HepG2 (cell line): Measurements from ENCODE around the gene CEP78. TPM values are rescaled to one million over a fixed set of nuclear protein-coding genes. Genes with fewer than 3 reads are reported as not detected.

ENCODE experiments used
- BCL3 ChIP-seq: sonication (generic); formaldehyde crosslinking; IDR thresholded peaks from 2 replicates; pipeline ENCODE4 v1.5.1; 2020; ENCODE audit warnings: mild to moderate bottlenecking, missing genetic modification reagents, moderate library complexity
- GATAD1 ChIP-seq: IDR thresholded peaks from 2 replicates; pipeline ENCODE4 v1.6.1; 2016; ENCODE audit warnings: missing genetic modification reagents, missing compliant biosample characterization
- GPN1 ChIP-seq: sonication (generic); formaldehyde crosslinking; IDR thresholded peaks from 2 replicates; pipeline ENCODE4 v1.5.1; 2020; ENCODE audit warnings: missing genetic modification reagents, borderline replicate concordance
- HNRNPK ChIP-seq: fragments of 200-400 bp; formaldehyde crosslinking; IDR thresholded peaks from 2 replicates; pipeline ENCODE4 v1.6.1; 2018; ENCODE audit warnings: low read length, low read depth, moderate library complexity, mild to moderate bottlenecking; ENCODE audit not compliant: poor library complexity, severe bottlenecking
- KLF12 ChIP-seq: sonication (generic); formaldehyde crosslinking; IDR thresholded peaks from 2 replicates; pipeline ENCODE4 v1.4.0; 2020; ENCODE audit warnings: missing genetic modification reagents, borderline replicate concordance
- KLF9 ChIP-seq: IDR thresholded peaks from 2 replicates; pipeline ENCODE4 v1.6.1; 2016; ENCODE audit warnings: low read depth
- MEF2D ChIP-seq: sonication (generic); formaldehyde crosslinking; IDR thresholded peaks from 2 replicates; pipeline ENCODE4 v1.5.1; 2020; ENCODE audit warnings: mild to moderate bottlenecking, missing genetic modification reagents
- MEIS2 ChIP-seq: sonication (generic); formaldehyde crosslinking; IDR thresholded peaks from 2 replicates; pipeline ENCODE4 v1.9.0; 2021; ENCODE audit warnings: mild to moderate bottlenecking, missing genetic modification reagents
- MTERF4 ChIP-seq: sonication (generic); formaldehyde crosslinking; IDR thresholded peaks from 2 replicates; pipeline ENCODE4 v1.8.0; 2023; ENCODE audit warnings: mild to moderate bottlenecking, missing genetic modification reagents
- PAWR ChIP-seq: sonication (generic); formaldehyde crosslinking; IDR thresholded peaks from 2 replicates; pipeline ENCODE4 v1.4.0; 2020; ENCODE audit warnings: missing genetic modification reagents, mild to moderate bottlenecking, borderline replicate concordance
- PHB2 ChIP-seq: fragments of 450-650 bp; IDR thresholded peaks from 2 replicates; pipeline ENCODE4 v1.6.1; 2018; ENCODE audit not compliant: partially characterized antibody
- SP4 ChIP-seq: sonication (generic); formaldehyde crosslinking; IDR thresholded peaks from 2 replicates; pipeline ENCODE4 v1.8.1; 2023; ENCODE audit warnings: mild to moderate bottlenecking, missing genetic modification reagents
- TGIF2 ChIP-seq: IDR thresholded peaks from 2 replicates; pipeline ENCODE4 v1.6.1; 2016; ENCODE audit warnings: control low read depth, missing compliant biosample characterization
- ZFP91 ChIP-seq: sonication (generic); formaldehyde crosslinking; IDR thresholded peaks from 2 replicates; pipeline ENCODE4 v1.9.0; 2022; ENCODE audit warnings: missing genetic modification reagents, mild to moderate bottlenecking, borderline replicate concordance
- ZKSCAN1 ChIP-seq: fragments of 150-350 bp; IDR thresholded peaks from 2 replicates; pipeline ENCODE4 v1.6.1; 2014; ENCODE audit warnings: low read length
- ZNF232 ChIP-seq: sonication (generic); formaldehyde crosslinking; IDR thresholded peaks from 2 replicates; pipeline ENCODE4 v1.4.0; 2020; ENCODE audit warnings: missing genetic modification reagents, borderline replicate concordance
- ZNF614 ChIP-seq: IDR thresholded peaks from 2 replicates; pipeline ENCODE4 v1.6.1; 2018; ENCODE audit warnings: missing biosample characterization, missing genetic modification reagents, inconsistent platforms, borderline replicate concordance
- ZNF646 ChIP-seq: sonication (generic); formaldehyde crosslinking; IDR thresholded peaks from 2 replicates; pipeline ENCODE4 v1.9.0; 2021; ENCODE audit warnings: mild to moderate bottlenecking, missing genetic modification reagents
- ZNF891 ChIP-seq: sonication (generic); formaldehyde crosslinking; IDR thresholded peaks from 2 replicates; pipeline ENCODE4 v1.5.0; 2020; ENCODE audit warnings: mild to moderate bottlenecking, missing genetic modification reagents
- polyA plus RNA-seq, 8 experiments: library from polyadenylated mRNA; depleted of rRNA in 3 of 8; stranded (reverse) in 7 of 8; unstranded in 1 of 8; fragments of >200 nt; fragmentation: Illumina TruSeq in 4 of 8; extraction: Trizol in 4 of 8; gene quantifications; 2 replicates each; pipeline versions ENCODE4 v1.2.1 to v1.2.3, GENCODE V29; 2011 to 2016; ENCODE audit warnings: low read depth in 4 of 8, missing spikeins in 1 of 8, mixed read lengths in 1 of 8; ENCODE audit not compliant: insufficient read depth in 1 of 8
- total RNA-seq, 5 experiments: library from RNA; depleted of rRNA; stranded (reverse); fragments of >200 nt; fragmentation: Illumina TruSeq; extraction: Trizol; gene quantifications; 2 replicates each; pipeline ENCODE4 v1.2.3, GENCODE V29; 2016; ENCODE audit warnings: low read depth in 1 of 5

The CEP78 gene
- total and polyA plus RNA-seq, 2 of the 13 experiments (the other 11 are each of a cell fraction or from before 2014, with no cell fraction given): 5.1 to 30.8 TPM

- TF ChIP-seq ZFP91 (CRISPR knock-in tag): peak; percentile 84; the same call in 1 of the 2 replicates
- no peak; the same call in 1 of the 2 replicates for TF ChIP-seq SP4 (CRISPR knock-in tag)
- TF ChIP-seq KLF12 (CRISPR knock-in tag): peak; percentile 83; the same call in 1 of the 2 replicates
- 0 out of 2 replicates have a peak, but pooled peaks have one; percentile 16 for TF ChIP-seq PAWR (CRISPR knock-in tag)
- TF ChIP-seq MEIS2 (CRISPR knock-in tag): peak; percentile 24; the same call in 1 of the 2 replicates
- TF ChIP-seq ZNF232 (CRISPR knock-in tag): 0 out of 2 replicates have a peak, but pooled peaks have one; percentile 66
- TF ChIP-seq TGIF2 (CRISPR knock-in tag): peak; percentile 16; the same call in 1 of the 2 replicates
- peak; percentile 83; the same call in 1 of the 2 replicates for TF ChIP-seq MTERF4 (CRISPR knock-in tag)
- peak; percentile 21 for TF ChIP-seq HNRNPK
- 0 out of 2 replicates have a peak, but pooled peaks have one; percentile 54 for TF ChIP-seq ZNF646 (CRISPR knock-in tag)
- no peak for TF ChIP-seq PHB2
- peak; percentile 79; the same call in 1 of the 2 replicates for TF ChIP-seq BCL3 (CRISPR knock-in tag)
- TF ChIP-seq MEF2D (CRISPR knock-in tag): no peak
- 0 out of 2 replicates have a peak, but pooled peaks have one; percentile 26 for TF ChIP-seq GATAD1
- no peak for TF ChIP-seq KLF9
- TF ChIP-seq ZNF891 (CRISPR knock-in tag): peak; percentile 88
- TF ChIP-seq ZKSCAN1: no peak
- peak; percentile 84 for TF ChIP-seq GPN1
- peak; percentile 53; the same call in 1 of the 2 replicates for TF ChIP-seq ZNF614 (CRISPR knock-in tag)
Measured at GRCh38 chr9:78296893-78297671, 61.2 kb downstream of the CEP78 start, which contains the start of gene PSAT1 (continued).
